GM12891 (cell line): ENCODE measurements around the gene HERPUD2.
A peak's percentile ranks its signal among the peaks of the same experiment; 100 is the strongest.

Source experiments
- DNase-seq: peaks from one replicate; pipeline ENCODE4 v3.0.0; 2011; ENCODE audit warnings: low spot score; ENCODE audit not compliant: insufficient read length
- FAIRE-seq: peaks from 2 replicates; lab custom pipeline; 2011; peaks lifted over from hg19 to GRCh38; lab: Jason Lieb, UNC
- PAX5 ChIP-seq: IDR thresholded peaks from 2 replicates; pipeline ENCODE4 v1.6.1; 2011; ENCODE audit warnings: low read length, moderate library complexity, mild to moderate bottlenecking; ENCODE audit not compliant: insufficient read depth, severe bottlenecking
- POLR2A ChIP-seq: IDR thresholded peaks from 2 replicates; pipeline ENCODE4 v1.6.1; 2011; ENCODE audit warnings: low read depth, low read length, control low read depth
- POLR2AphosphoS5 ChIP-seq: IDR thresholded peaks from 2 replicates; pipeline ENCODE4 v1.6.1; 2011; ENCODE audit warnings: low read depth, low read length, control low read depth
- POU2F2 ChIP-seq: IDR thresholded peaks from 2 replicates; pipeline ENCODE4 v1.6.1; 2011; ENCODE audit warnings: low read depth, mild to moderate bottlenecking, control low read depth, low read length, moderate library complexity
- SPI1 ChIP-seq: IDR thresholded peaks from 2 replicates; pipeline ENCODE4 v1.6.1; 2011; ENCODE audit warnings: low read depth, low read length, control low read depth
- TAF1 ChIP-seq: IDR thresholded peaks from 2 replicates; pipeline ENCODE4 v1.6.1; 2011; ENCODE audit warnings: low read depth, low read length, control low read depth

The HERPUD2 gene

GRCh38 chr7:35716038-35716803 is 21.3 kb upstream of the HERPUD2 start:
- peak; percentile 82 for FAIRE-seq
- DNase-seq = no peak
- TF ChIP-seq SPI1 (no peak), POLR2AphosphoS5 (no peak), PAX5 (no peak), POLR2A (no peak), TAF1 (no peak), POU2F2 (no peak)

- FAIRE-seq (peak; percentile 89), DNase-seq (no peak)
- TF ChIP-seq POU2F2 (no peak), POLR2AphosphoS5 (no peak), PAX5 (no peak), TAF1 (no peak), SPI1 (no peak), POLR2A (no peak)
Observed at GRCh38 chr7:35714862-35715261, 19.9 kb upstream of the HERPUD2 start.

- no peak for TF ChIP-seq PAX5
- FAIRE-seq (peak; percentile 28), DNase-seq (no peak)
Observed at GRCh38 chr7:35714407-35714806, 19.5 kb upstream of the HERPUD2 start.

- FAIRE-seq (no peak), DNase-seq (no peak)
- TF ChIP-seq POLR2A = no peak
- TF ChIP-seq TAF1 = no peak
- TF ChIP-seq POU2F2 = no peak
Observed at GRCh38 chr7:35712563-35713226, 17.8 kb upstream of the HERPUD2 start.

- TF ChIP-seq SPI1 (no peak), TAF1 (no peak), PAX5 (no peak), POLR2A (no peak), POU2F2 (no peak), POLR2AphosphoS5 (no peak)
- DNase-seq = no peak
- FAIRE-seq = no peak
Observed at GRCh38 chr7:35707422-35707821, 12.5 kb upstream of the HERPUD2 start.

- no peak for FAIRE-seq
- no peak for TF ChIP-seq POU2F2
- TF ChIP-seq PAX5 = no peak
- TF ChIP-seq TAF1 = no peak
- TF ChIP-seq POLR2A = no peak
- no peak for TF ChIP-seq POLR2AphosphoS5
- TF ChIP-seq SPI1 = no peak
Observed at GRCh38 chr7:35705932-35706461, 11.1 kb upstream of the HERPUD2 start.

GRCh38 chr7:35704261-35704660 is 9.3 kb upstream of the HERPUD2 start:
- no peak for TF ChIP-seq TAF1
- TF ChIP-seq POLR2A = no peak
- no peak for TF ChIP-seq POU2F2
- TF ChIP-seq PAX5 = no peak
- TF ChIP-seq SPI1 = no peak
- no peak for TF ChIP-seq POLR2AphosphoS5
- no peak for FAIRE-seq

More at GRCh38 chr7:35705932-35706461, 11.1 kb upstream of the HERPUD2 start:
- DNase-seq = no peak

GRCh38 chr7:35702541-35702940 is 7.6 kb upstream of the HERPUD2 start:
- no peak for TF ChIP-seq POLR2AphosphoS5
- no peak for TF ChIP-seq POLR2A
- TF ChIP-seq SPI1 = no peak
- no peak for TF ChIP-seq POU2F2
- TF ChIP-seq TAF1 = no peak
- TF ChIP-seq PAX5 = no peak
- no peak for DNase-seq
- FAIRE-seq = no peak

More at GRCh38 chr7:35704261-35704660, 9.3 kb upstream of the HERPUD2 start:
- no peak for DNase-seq

- DNase-seq (no peak), FAIRE-seq (no peak)
- TF ChIP-seq TAF1 (no peak), POU2F2 (no peak), POLR2A (no peak), SPI1 (peak; percentile 89)
Observed at GRCh38 chr7:35701287-35701900, 6.5 kb upstream of the HERPUD2 start.
